Embryonic facial prominence (tissue), 1 donor: ENCODE results near the gene NFKBIZ.

Experiments used
- DNase-seq: peaks from one replicate; pipeline ENCODE4 v3.0.0-alpha.2; 2016; ENCODE audit errors: extremely low spot score

NFKBIZ gene

GRCh38 chr3:101825904-101826445, 23.3 kb upstream of the NFKBIZ start:
- DNase-seq, result no peak

- peak; percentile 86 for DNase-seq
Measured at GRCh38 chr3:101827211-101828174, 21.8 kb upstream of the NFKBIZ start.

- no peak for DNase-seq
Measured at GRCh38 chr3:101828276-101828675, 21.0 kb upstream of the NFKBIZ start.

DNA sequence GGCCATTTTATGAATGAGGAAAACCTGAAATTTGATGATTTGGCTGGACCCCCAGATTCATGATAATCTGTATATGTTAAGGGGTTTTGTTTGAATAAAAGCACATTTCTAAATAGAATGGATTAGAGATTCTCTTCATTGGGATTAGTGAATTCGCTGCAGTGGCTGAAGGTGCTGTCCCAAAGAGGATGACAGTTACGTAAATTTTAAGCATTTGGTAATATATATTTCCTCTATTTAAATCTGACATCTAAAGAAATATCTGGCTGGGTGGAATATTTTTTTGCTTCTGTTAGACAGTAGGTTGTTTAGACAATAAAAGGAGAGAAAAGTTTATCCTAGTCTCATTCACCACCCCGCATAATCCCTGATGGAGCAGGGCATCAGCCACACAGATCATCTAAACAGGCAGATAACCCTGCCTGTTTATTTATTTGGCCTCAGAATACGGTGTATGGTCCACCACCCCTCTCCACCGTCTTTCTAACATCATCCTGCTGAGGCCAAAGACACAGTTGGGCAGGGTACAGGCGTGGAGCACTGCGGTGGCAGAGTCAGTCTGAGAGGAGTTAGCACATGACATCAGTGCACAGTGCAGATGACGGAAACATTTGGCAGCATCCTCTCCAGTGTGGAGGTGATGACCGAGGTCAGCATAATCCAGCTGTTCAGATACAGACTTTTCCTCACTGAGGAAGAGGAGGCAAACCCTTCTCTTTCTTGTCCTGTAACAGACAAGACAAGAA, 20.4 kb upstream of the NFKBIZ start:
- DNase-seq, result no peak

DNA sequence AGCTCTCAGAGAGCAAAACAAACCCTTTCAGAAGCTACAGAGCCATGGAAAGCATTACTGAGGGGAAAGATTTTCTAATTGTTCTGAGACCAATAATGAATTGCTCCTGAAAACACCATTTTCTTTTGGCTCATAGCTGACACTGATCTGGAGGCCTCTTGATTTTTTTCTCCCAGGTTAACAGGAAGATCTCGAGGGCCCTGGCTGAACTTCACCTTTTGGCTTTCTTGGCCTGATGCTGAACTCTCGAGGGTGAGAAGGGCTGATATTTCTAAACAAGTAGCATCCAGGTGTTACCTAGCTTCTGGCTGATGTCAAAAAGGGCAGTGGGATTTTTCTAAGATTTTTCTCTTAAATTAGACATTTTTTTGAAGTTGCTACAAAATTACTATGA, 19.9 kb upstream of the NFKBIZ start:
- no peak for DNase-seq

GRCh38 chr3:101829874-101830273, 19.4 kb upstream of the NFKBIZ start:
- DNase-seq, result no peak

GRCh38 chr3:101833446-101833974, 15.8 kb upstream of the NFKBIZ start:
- no peak for DNase-seq

DNA sequence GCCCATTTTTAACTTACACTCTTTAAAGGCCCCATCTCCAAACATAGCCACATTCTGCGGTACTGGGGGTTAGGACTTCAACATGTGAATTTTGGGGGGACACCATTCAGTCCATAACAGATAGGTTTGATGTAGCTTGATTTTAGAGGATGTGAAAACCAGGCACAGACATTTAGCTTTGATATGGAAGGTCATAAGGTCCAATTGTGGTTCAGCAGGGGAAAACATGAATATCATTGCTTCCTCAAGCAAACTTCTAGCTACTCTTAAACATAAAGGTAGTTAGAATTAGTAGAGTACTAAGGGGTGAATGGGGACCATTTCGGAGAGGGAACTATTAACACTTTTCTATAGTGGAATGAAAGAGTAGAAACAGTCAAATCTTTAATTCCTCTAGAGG, 13.6 kb upstream of the NFKBIZ start:
- DNase-seq, result no peak

DNA sequence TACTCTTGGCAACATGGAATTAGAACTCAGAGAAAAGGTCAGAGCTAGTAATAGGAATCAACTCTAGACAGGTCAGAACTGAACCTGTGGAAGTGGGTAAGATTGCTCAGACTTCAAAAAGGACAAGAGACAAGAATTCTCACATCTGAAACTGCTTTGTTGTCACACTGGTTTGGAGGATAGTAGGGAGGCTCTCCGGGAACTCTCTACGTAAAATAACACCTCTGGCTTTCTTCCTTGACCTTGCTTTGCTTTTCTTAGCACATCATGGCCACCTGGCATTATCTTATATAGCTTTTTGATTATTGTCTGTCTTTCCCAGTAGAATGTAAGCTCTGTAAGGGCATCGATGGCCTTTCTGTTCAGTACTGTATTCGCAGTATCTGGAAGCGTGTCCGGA, 13.2 kb upstream of the NFKBIZ start:
- DNase-seq, result no peak

DNA sequence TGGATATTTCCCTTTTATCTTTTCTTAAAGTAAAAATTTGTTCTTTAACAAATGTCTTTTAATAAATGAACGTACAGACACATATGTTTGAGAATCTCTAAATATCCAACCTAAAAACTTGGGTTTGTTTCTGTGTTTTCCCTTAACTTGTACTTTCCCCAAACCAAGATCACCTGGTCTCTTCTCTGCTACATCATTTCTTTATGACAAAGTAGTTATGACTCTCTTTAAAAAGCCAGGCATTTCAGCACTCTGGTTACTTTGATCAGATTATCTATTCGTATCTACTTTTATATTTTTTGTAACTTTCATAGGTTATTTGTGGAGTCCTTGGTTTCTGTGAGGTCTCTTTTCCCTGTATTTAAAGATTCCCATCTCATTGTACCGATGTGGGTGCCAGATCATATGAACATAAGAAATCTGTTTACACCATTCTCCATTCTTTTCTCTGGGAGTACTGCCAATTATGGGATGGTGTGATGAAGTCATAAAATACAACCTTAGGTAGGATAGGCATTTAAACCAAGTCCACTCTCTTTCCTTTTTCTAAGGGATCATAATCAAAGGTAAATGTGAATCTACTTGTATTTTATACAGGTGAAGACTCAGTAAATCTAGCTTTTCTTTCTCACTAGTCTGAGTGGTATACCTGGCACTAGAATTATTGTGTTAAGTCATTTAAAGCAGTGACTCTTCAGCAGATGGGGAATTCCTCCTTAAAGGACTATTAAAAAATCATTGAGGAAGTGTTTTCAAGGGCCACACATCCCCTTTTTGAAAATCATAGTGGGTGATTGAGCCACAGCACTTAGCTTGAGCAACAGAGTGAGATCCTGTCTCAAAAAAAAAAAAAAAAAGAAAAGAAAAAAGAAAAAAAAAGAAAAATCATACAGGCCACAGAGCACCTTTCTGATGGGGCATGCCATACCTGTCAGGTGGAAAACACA, 12.4 kb upstream of the NFKBIZ start:
- DNase-seq, result no peak

DNA sequence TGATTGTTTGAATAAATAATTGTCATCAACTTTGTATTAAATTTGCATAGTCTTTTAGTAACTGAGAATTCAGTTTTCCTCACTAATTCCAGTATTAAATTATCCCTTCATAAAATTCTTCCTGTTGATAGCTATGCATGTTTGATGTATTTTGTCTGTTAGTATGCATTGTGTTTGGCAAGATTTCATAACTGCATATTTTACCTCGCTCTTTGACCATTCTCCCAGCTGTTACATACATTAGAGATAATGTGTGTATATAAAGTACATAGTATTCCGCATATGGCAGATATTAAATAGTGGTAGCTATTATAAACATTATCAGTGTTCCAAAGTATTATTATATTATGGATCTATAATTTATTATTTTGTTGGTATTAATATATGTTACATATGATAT, 10.6 kb upstream of the NFKBIZ start:
- DNase-seq, result no peak

GRCh38 chr3:101840066-101840465, 9.2 kb upstream of the NFKBIZ start:
- DNase-seq, result no peak

GRCh38 chr3:101842245-101842934, 6.9 kb upstream of the NFKBIZ start:
- no peak for DNase-seq

DNA sequence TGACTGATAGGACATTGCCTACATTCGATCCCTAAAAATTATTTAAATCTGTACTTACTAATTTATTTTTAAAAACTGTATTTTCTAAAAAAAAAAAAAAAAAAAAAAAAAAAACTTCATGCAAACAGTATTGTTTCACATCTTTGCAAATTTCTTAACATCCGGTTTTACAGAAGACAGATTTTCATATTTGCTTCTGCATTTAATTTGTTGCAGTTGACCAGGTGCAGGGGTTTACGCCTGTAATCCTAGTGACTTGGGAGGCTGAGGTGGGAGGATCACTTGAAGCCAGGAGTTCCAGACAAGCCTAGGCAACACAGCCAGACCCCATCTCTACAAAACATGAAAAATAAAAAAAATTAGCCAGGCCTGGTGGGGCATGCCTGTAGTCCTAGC, 6.4 kb upstream of the NFKBIZ start:
- no peak for DNase-seq

DNA sequence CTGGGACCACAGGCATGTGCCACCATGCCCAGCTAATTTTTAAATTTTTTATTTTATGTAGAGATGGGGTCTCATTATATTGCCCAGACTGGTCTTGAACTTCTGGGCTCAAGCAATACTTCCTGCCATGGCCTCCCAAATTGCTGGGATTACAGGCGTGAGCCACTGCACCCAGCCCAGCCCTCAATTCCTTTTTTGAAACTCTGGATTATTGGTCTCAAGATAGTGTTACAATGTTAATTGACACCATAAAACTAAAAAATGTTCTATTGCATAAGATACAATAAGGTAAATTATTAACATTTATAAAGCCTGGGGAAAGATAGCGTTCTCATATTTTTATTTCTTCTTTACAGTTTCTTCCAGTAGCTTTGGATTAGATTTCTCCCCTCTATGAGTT, 3.9 kb upstream of the NFKBIZ start:
- DNase-seq, result no peak

GRCh38 chr3:101846709-101847108, 2.6 kb upstream of the NFKBIZ start:
- DNase-seq, result no peak

GRCh38 chr3:101847328-101847727, 2.0 kb upstream of the NFKBIZ start:
- no peak for DNase-seq

- DNase-seq, result no peak
Measured at GRCh38 chr3:101848326-101848725, 988 bp upstream of the NFKBIZ start.

- DNase-seq, result no peak
Measured at GRCh38 chr3:101849714-101850245, 466 bp downstream of the NFKBIZ start.
